Dermis microvascular lymphatic vessel endothelial cell (primary cell): ENCODE results near the gene COMT. TPM values are rescaled to one million over a fixed set of nuclear protein-coding genes. Genes with fewer than 3 reads are reported as not detected.
"Not testable (repeated sequence)": the region's sequence is repeated elsewhere in the genome, so short reads cannot be mapped to it uniquely, and the experiment has no call there.

Experiments
- DNase-seq, 2 donors: peaks; one replicate each; pipeline versions ENCODE4 v3.0.0 to v3.0.0-alpha.2; 2010; ENCODE audit warnings: low read depth in 2 of 2
- total RNA-seq: library from RNA; depleted of rRNA; stranded (reverse); fragments of >200 nt; gene quantifications from 2 replicates; pipeline ENCODE4 v1.2.1, GENCODE V29; 2014

COMT gene
- total RNA-seq, result 253 and 414 TPM in 2 replicates

- peak in 1 of 2 donors; percentile 70 for DNase-seq
Measured at GRCh38 chr22:19941365-19942082, at the start of gene COMT, which contains the start of gene TXNRD2. Gene COMT, plus strand, starts transcription at chr22:19941772. Its CDS starts 20,755 bp downstream, at chr22:19962527. Gene TXNRD2, minus strand, starts transcription at chr22:19941818. Its CDS starts 15 bp downstream, at chr22:19941803.

- DNase-seq, result peak; percentile 62 to 86
Measured at GRCh38 chr22:19892257-19892879, 49.2 kb upstream of the COMT start.

GRCh38 chr22:19892925-19893324 lies 48.6 kb upstream of the COMT start:
- peak in 1 of 2 donors; percentile 44 for DNase-seq

GRCh38 chr22:19893363-19893762 lies 48.2 kb upstream of the COMT start:
- DNase-seq, result no peak

- no peak for DNase-seq
Measured at GRCh38 chr22:19895160-19895849, 46.3 kb upstream of the COMT start.

- DNase-seq, result no peak
Measured at GRCh38 chr22:19896665-19897355, 44.8 kb upstream of the COMT start.

- no peak for DNase-seq
Measured at GRCh38 chr22:19897726-19898125, 43.8 kb upstream of the COMT start.

GRCh38 chr22:19898145-19898544 lies 43.4 kb upstream of the COMT start:
- no peak for DNase-seq

GRCh38 chr22:19898831-19899567 lies 42.6 kb upstream of the COMT start:
- no peak for DNase-seq

GRCh38 chr22:19900707-19901436 lies 40.7 kb upstream of the COMT start:
- no peak for DNase-seq

- no peak for DNase-seq
Measured at GRCh38 chr22:19901577-19902244, 39.9 kb upstream of the COMT start.

- no peak for DNase-seq
Measured at GRCh38 chr22:19902245-19902715, 39.3 kb upstream of the COMT start.

GRCh38 chr22:19903031-19903430 lies 38.5 kb upstream of the COMT start:
- DNase-seq, result no peak

- no peak for DNase-seq
Measured at GRCh38 chr22:19903513-19903912, 38.1 kb upstream of the COMT start.

GRCh38 chr22:19904174-19904856 lies 37.3 kb upstream of the COMT start:
- DNase-seq, result no peak

GRCh38 chr22:19904935-19905334 lies 36.6 kb upstream of the COMT start:
- DNase-seq, result no peak

GRCh38 chr22:19905347-19906276 lies 36.0 kb upstream of the COMT start:
- no peak for DNase-seq

GRCh38 chr22:19906864-19907263 lies 34.7 kb upstream of the COMT start:
- not testable (repeated sequence) for DNase-seq
